22Rv1 (cell line): Measurements from ENCODE around the gene CEPT1.

ENCODE experiments used
- ZFX ChIP-seq: fragments of 450-650 bp; IDR thresholded peaks from 2 replicates; pipeline ENCODE4 v1.6.1; 2017; ENCODE audit warnings: antibody characterized with exemption, borderline replicate concordance
- TF ChIP-seq, protein P1 (sequence below): fragments of 450-650 bp; IDR thresholded peaks from 2 replicates; pipeline ENCODE4 v1.5.1; 2017; ENCODE audit warnings: mild to moderate bottlenecking

DNA sequence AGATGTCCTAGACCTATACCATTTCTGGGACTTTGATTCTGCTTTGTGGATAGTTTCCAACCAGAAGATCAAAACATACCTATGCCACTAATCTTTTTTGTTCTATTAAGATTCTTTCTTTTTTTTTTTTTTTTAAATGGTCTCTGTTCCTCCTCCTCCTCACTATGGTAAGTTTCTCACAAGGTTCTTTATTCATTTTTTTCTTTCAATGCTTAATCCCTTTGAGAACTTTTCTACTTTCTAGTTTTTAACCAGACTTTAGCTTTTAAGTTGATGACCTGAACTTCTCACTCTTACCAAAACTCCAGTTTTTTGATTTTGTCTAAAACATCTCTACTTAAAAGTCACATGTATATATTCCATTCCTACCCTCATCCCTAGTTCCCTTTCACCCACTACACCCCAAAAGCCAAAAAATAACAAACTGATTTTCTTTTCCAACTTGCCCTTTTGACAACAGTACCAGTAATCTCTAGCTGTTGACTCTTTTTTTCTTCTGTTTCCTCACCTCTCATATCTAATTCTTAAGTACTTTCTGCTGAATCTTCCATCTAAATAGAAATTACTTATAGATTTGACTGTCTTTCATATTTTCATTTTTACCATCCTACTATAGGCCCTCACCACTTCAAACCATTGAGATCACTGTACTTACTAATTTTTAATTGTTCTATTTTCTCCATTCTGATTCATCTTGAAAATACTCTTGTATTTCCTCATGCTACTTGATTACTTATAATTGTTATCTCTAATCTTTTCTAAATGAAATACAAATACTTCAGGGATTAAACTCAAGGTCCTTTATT lies 6.1 kb downstream of the CEPT1 start:
- TF ChIP-seq, protein P1, sequence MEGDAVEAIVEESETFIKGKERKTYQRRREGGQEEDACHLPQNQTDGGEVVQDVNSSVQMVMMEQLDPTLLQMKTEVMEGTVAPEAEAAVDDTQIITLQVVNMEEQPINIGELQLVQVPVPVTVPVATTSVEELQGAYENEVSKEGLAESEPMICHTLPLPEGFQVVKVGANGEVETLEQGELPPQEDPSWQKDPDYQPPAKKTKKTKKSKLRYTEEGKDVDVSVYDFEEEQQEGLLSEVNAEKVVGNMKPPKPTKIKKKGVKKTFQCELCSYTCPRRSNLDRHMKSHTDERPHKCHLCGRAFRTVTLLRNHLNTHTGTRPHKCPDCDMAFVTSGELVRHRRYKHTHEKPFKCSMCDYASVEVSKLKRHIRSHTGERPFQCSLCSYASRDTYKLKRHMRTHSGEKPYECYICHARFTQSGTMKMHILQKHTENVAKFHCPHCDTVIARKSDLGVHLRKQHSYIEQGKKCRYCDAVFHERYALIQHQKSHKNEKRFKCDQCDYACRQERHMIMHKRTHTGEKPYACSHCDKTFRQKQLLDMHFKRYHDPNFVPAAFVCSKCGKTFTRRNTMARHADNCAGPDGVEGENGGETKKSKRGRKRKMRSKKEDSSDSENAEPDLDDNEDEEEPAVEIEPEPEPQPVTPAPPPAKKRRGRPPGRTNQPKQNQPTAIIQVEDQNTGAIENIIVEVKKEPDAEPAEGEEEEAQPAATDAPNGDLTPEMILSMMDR = no peak
- TF ChIP-seq ZFX = no peak
